Activated CD8-positive, alpha-beta memory T cell treated with anti-CD3 and anti-CD28 coated beads, Interleukin-2, amount 50 U/mL, for 48 hours (primary cell): ENCODE results near the gene ROR2.
"Not testable (repeated sequence)": the region's sequence is repeated elsewhere in the genome, so short reads cannot be mapped to it uniquely, and the experiment has no call there.

ENCODE experiments used
- DNase-seq: peaks from one replicate; pipeline ENCODE4 v3.0.0-alpha.2; 2020

The ROR2 gene

GRCh38 chr9:91541734-91542133 is 408.3 kb downstream of the ROR2 start:
- no peak for DNase-seq

- not testable (repeated sequence) for DNase-seq
Measured at GRCh38 chr9:91540506-91540905, 409.5 kb downstream of the ROR2 start.

GRCh38 chr9:91536211-91536691 is 413.8 kb downstream of the ROR2 start:
- DNase-seq, result no peak

- no peak for DNase-seq
Measured at GRCh38 chr9:91534374-91534773, 415.7 kb downstream of the ROR2 start.

- no peak for DNase-seq
Measured at GRCh38 chr9:91533382-91533781, 416.6 kb downstream of the ROR2 start.

- no peak for DNase-seq
Measured at GRCh38 chr9:91532325-91532724, 417.7 kb downstream of the ROR2 start.

GRCh38 chr9:91530829-91531228 is 419.2 kb downstream of the ROR2 start:
- DNase-seq, result no peak

GRCh38 chr9:91522481-91522880 is 427.5 kb downstream of the ROR2 start:
- no peak for DNase-seq

GRCh38 chr9:91519520-91520277 is 430.3 kb downstream of the ROR2 start:
- no peak for DNase-seq

GRCh38 chr9:91518462-91518861 is 431.6 kb downstream of the ROR2 start:
- no peak for DNase-seq

- no peak for DNase-seq
Measured at GRCh38 chr9:91517801-91518200, 432.2 kb downstream of the ROR2 start.

GRCh38 chr9:91517332-91517731 is 432.7 kb downstream of the ROR2 start:
- not testable (repeated sequence) for DNase-seq

- no peak for DNase-seq
Measured at GRCh38 chr9:91516777-91517176, 433.3 kb downstream of the ROR2 start.

GRCh38 chr9:91516081-91516480 is 433.9 kb downstream of the ROR2 start:
- DNase-seq, result no peak

GRCh38 chr9:91515074-91515687 is 434.8 kb downstream of the ROR2 start:
- no peak for DNase-seq
